ENCODE results near the gene SERPING1.

Gene SERPING1

DNA sequence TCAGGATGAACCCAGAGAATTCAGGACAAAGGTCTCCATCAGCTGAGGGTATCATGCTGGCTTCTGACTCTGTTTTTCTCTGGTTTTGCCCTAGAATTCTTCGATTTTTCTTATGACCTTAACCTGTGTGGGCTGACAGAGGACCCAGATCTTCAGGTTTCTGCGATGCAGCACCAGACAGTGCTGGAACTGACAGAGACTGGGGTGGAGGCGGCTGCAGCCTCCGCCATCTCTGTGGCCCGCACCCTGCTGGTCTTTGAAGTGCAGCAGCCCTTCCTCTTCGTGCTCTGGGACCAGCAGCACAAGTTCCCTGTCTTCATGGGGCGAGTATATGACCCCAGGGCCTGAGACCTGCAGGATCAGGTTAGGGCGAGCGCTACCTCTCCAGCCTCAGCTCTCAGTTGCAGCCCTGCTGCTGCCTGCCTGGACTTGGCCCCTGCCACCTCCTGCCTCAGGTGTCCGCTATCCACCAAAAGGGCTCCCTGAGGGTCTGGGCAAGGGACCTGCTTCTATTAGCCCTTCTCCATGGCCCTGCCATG lies 16.8 kb downstream of the SERPING1 start:
- no peak overlapping the region for H3K4me3 ChIP-seq (ENCODE audit: low read depth, low read length)
- TF ChIP-seq, protein P1, sequence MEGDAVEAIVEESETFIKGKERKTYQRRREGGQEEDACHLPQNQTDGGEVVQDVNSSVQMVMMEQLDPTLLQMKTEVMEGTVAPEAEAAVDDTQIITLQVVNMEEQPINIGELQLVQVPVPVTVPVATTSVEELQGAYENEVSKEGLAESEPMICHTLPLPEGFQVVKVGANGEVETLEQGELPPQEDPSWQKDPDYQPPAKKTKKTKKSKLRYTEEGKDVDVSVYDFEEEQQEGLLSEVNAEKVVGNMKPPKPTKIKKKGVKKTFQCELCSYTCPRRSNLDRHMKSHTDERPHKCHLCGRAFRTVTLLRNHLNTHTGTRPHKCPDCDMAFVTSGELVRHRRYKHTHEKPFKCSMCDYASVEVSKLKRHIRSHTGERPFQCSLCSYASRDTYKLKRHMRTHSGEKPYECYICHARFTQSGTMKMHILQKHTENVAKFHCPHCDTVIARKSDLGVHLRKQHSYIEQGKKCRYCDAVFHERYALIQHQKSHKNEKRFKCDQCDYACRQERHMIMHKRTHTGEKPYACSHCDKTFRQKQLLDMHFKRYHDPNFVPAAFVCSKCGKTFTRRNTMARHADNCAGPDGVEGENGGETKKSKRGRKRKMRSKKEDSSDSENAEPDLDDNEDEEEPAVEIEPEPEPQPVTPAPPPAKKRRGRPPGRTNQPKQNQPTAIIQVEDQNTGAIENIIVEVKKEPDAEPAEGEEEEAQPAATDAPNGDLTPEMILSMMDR (IDR thresholded peaks at IDR 0.05; ENCODE audit: low read depth, low read length), result no peak

DNA sequence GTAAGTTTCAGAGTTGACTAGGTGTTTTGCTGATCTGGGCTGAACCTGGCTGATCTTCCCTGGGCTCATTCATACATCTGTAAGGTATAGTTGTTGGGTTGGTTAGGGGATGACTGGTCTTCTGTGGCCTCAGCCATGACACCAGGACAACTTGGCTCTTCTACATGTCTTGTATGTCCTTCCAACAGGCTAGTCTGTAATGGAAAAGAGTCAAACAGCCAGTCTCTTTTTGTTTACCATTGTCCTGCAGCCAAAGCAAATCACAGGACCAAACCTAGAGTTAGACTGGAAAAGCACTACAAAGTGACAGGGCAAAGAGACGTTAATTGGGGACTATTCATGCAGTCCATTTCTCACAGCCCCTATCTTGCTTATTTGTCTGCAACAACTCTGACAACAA lies 17.8 kb downstream of the SERPING1 start:
- H3K4me3 ChIP-seq (ENCODE audit: low read depth, low read length), result no peak overlapping the region
- TF ChIP-seq, protein P1 (IDR thresholded peaks at IDR 0.05; ENCODE audit: low read depth, low read length), result no peak

GRCh38 chr11:57616595-57616994 lies 19.1 kb downstream of the SERPING1 start:
- H3K4me3 ChIP-seq (ENCODE audit: low read depth, low read length), result no peak overlapping the region
- TF ChIP-seq, protein P1 (IDR thresholded peaks at IDR 0.05; ENCODE audit: low read depth, low read length), result no peak

GRCh38 chr11:57618438-57618837 lies 21.0 kb downstream of the SERPING1 start:
- TF ChIP-seq, protein P1 (IDR thresholded peaks at IDR 0.05; ENCODE audit: low read depth, low read length), result no peak
- no peak overlapping the region for H3K4me3 ChIP-seq (ENCODE audit: low read depth, low read length)

- no peak overlapping the region for H3K4me3 ChIP-seq (ENCODE audit: low read depth, low read length)
- TF ChIP-seq, protein P1 (IDR thresholded peaks at IDR 0.05; ENCODE audit: low read depth, low read length), result 0 out of 2 replicates have a peak, but pooled peaks have one; percentile 4
Measured at GRCh38 chr11:57619331-57619730, 21.8 kb downstream of the SERPING1 start.

- no peak overlapping the region for H3K4me3 ChIP-seq (ENCODE audit: low read depth, low read length)
- TF ChIP-seq, protein P1 (IDR thresholded peaks at IDR 0.05; ENCODE audit: low read depth, low read length), result no peak
Measured at GRCh38 chr11:57620467-57620866, 23.0 kb downstream of the SERPING1 start.

- H3K4me3 ChIP-seq (ENCODE audit: low read depth, low read length), result no peak overlapping the region
- TF ChIP-seq, protein P1 (IDR thresholded peaks at IDR 0.05; ENCODE audit: low read depth, low read length), result no peak
Measured at GRCh38 chr11:57622263-57622662, 24.8 kb downstream of the SERPING1 start.
